Measurements from ENCODE around the gene LRRC8E. TPM values are rescaled to one million over a fixed set of nuclear protein-coding genes. Genes with fewer than 3 reads are reported as not detected.
"Not testable (repeated sequence)": the region's sequence is repeated elsewhere in the genome, so short reads cannot be mapped to it uniquely, and the experiment has no call there.

The LRRC8E gene
- total RNA-seq, 4 donors from 2014 or later: 27.3 to 31.8 (median 29.8) TPM

GRCh38 chr19:7883796-7884570 is 4.3 kb upstream of the LRRC8E start:
- WGBS, 2 donors: 65 to 70% methylated on average over 2 of the region's 2 CpGs
- intact Hi-C loops (cut with DNase I; ENCODE audit: low total_unique reads): loop anchor here (5.0 kb wide), 1 partner anchor 1287 kb away; no protein-coding TSS in a partner anchor
- no peak for DNase-seq (ENCODE audit: low spot score in 2 of 2)
- no peak overlapping the region for H3K4me3 ChIP-seq (ENCODE audit: low read depth, poor library complexity, severe bottlenecking)
- no peak for TF ChIP-seq CTCF (IDR thresholded peaks at IDR 0.05)

- TF ChIP-seq CTCF (IDR thresholded peaks at IDR 0.05) (no peak), POLR2A (IDR thresholded peaks at IDR 0.05) (no peak)
- intact Hi-C loops (cut with DNase I; ENCODE audit: low total_unique reads): no loop called here
- 91 to 92% methylated on average over 8 of the region's 8 CpGs for WGBS, 2 donors
- no peak for DNase-seq (ENCODE audit: low spot score in 2 of 2)
- H3K4me3 ChIP-seq (ENCODE audit: low read depth, poor library complexity, severe bottlenecking): no peak overlapping the region
Observed at GRCh38 chr19:7885818-7886217, 2.5 kb upstream of the LRRC8E start.

GRCh38 chr19:7887408-7888144 is 734 bp upstream of the LRRC8E start:
- no peak overlapping the region for H3K4me3 ChIP-seq (ENCODE audit: low read depth, poor library complexity, severe bottlenecking)
- TF ChIP-seq POLR2A (IDR thresholded peaks at IDR 0.05) (no peak), CTCF (IDR thresholded peaks at IDR 0.05) (no peak)
- 83 to 89% methylated on average over 16 of the region's 16 CpGs for WGBS, 2 donors
- intact Hi-C loops (cut with DNase I; ENCODE audit: low total_unique reads): no loop called here
- no peak for DNase-seq (ENCODE audit: low spot score in 2 of 2)

- intact Hi-C loops (cut with DNase I; ENCODE audit: low total_unique reads): no loop called here
- WGBS, 2 donors: 38 to 47% methylated on average over 7 to 8 of the region's 8 CpGs
- TF ChIP-seq POLR2A (IDR thresholded peaks at IDR 0.05) (no peak), CTCF (IDR thresholded peaks at IDR 0.05) (no peak)
- H3K4me3 ChIP-seq (ENCODE audit: low read depth, poor library complexity, severe bottlenecking): peak overlapping the region; percentile 44
- no peak for DNase-seq (ENCODE audit: low spot score in 2 of 2)
Observed at GRCh38 chr19:7888826-7889217, 512 bp downstream of the LRRC8E start.

GRCh38 chr19:7893362-7894101 is 5.2 kb downstream of the LRRC8E start:
- H3K4me3 ChIP-seq (ENCODE audit: low read depth, poor library complexity, severe bottlenecking); DNase-seq (ENCODE audit: low spot score in 2 of 2); intact Hi-C loops (cut with DNase I; ENCODE audit: low total_unique reads): not testable (repeated sequence)
- 77 to 85% methylated on average over 18 of the region's 18 CpGs for WGBS, 2 donors
